ENCODE data around the gene BMPER. TPM values are rescaled to one million over a fixed set of nuclear protein-coding genes. Genes with fewer than 3 reads are reported as not detected.

BMPER gene
- polyA plus RNA-seq, 1 of the 3 experiments (the other 2 are of a cell fraction) = 20.0 TPM

- ChIA-PET POLR2A (no interaction called here), CTCF (interaction anchor here (1.2 to 4.7 kb wide), 2 partner anchors 9 to 27 kb away, joined by 3 to 57 read pairs; no protein-coding TSS in a partner anchor)
These were observed 17.5 kb downstream of the BMPER start for GRCh38 chr7:33922820-33923219.

DNA sequence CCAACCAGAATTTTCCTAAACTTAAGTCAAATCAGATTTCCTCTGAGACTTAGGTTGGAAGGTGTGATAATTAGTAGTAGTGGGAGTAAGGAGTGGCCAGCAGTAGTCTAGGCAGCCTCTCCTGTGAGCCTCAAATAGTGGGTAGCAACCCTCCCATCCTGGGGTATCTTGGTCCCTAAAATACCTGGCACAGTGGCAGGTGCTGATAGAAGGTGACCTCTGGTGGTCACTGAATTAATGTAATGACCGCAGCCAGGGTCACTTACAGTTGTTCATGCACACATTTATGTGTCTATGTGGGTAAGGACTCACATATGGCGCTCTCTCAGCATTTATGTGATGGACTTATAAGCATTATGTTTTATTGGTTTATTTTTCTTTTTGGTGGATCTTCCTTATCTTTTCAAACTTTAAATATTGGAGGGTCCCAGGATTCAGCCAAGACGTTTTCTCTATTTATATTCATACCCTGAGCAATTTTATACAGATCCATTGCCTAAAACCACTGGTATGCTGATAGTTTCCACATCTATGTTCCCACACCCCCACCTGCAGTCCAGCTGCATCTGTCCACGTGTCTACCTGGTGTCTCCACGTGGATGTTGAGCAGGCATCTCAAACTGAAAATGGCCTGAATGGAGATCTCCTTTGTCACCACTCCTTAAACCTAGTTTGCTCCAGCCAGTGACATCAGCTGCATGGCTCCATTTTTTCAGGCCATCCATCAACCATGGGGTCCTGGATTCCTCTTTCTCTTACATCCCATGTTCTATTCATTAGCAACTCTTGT lies 18.3 kb downstream of the BMPER start:
- Histone ChIP-seq H3K27ac (ENCODE audit: low read depth in 2 of 2, low read length in 1 of 2) (no peak overlapping the region), H3K4me1 (ENCODE audit: control insufficient read depth in 1 of 2, insufficient read depth in 2 of 2, low read depth in 1 of 2, low read length in 1 of 2) (no peaks in the 10 kb centered on the region; a peak in 1 of 4 replicates), H3K4me3 (ENCODE audit: low read depth in 2 of 2, low read length in 1 of 2) (no peak overlapping the region), H3F3A (replicated peaks; ENCODE audit: insufficient read depth) (no peaks in the 10 kb centered on the region), H3K9me3 (no peaks in the 10 kb centered on the region), H3K9ac (no peak overlapping the region), H3K36me3 (replicated peaks in 1 of 2; ENCODE audit: control insufficient read depth in 1 of 2, insufficient read depth in 2 of 2, low read length in 1 of 2) (no peaks in the 10 kb centered on the region), H3K9me2 (no peaks in the 10 kb centered on the region), H2AFZ (ENCODE audit: low read depth) (no peak overlapping the region), H3K4me2 (no peak overlapping the region), H3K27me3 (ENCODE audit: insufficient read depth) (no peaks in the 10 kb centered on the region), H3K79me2 (ENCODE audit: insufficient read depth) (no peaks in the 10 kb centered on the region), H4K20me1 (ENCODE audit: insufficient read depth) (no peaks in the 10 kb centered on the region)
- POLR2A ChIA-PET = no interaction called here
- 0 out of 2 replicates have a peak, but pooled peaks have one; percentile 28 for TF ChIP-seq RAD21 (IDR thresholded peaks at IDR 0.05; ENCODE audit: low read length)
- no peak for TF ChIP-seq MXI1 (IDR thresholded peaks at IDR 0.05; ENCODE audit: low read depth, low read length)
- TF ChIP-seq FOXJ3 (CRISPR knock-in tag; IDR thresholded peaks at IDR 0.05) = no peak
- 79% methylated on average over 5 of the region's 5 CpGs for WGBS (ENCODE audit: low lambda C conversion rate)
- CTCF ChIA-PET = interaction anchor here (0.7 to 4.7 kb wide), 6 partner anchors 8 to 682 kb away, joined by 3 to 57 read pairs (median 4); no protein-coding TSS in a partner anchor
- DNase-seq = no peak

More at GRCh38 chr7:33922820-33923219, 17.5 kb downstream of the BMPER start:
- H3K4me2 ChIP-seq = no peak overlapping the region
- 90% methylated on average over 2 of the region's 2 CpGs for WGBS (ENCODE audit: low lambda C conversion rate)
- no peak overlapping the region for H3K27ac ChIP-seq (ENCODE audit: low read depth in 2 of 2, low read length in 1 of 2)
- H3K9me3 ChIP-seq = no peaks in the 10 kb centered on the region
- H3K36me3 ChIP-seq (replicated peaks in 1 of 2; ENCODE audit: control insufficient read depth in 1 of 2, insufficient read depth in 2 of 2, low read length in 1 of 2) = no peaks in the 10 kb centered on the region
- no peaks in the 10 kb centered on the region for H3K27me3 ChIP-seq (ENCODE audit: insufficient read depth)
- H4K20me1 ChIP-seq (ENCODE audit: insufficient read depth) = no peaks in the 10 kb centered on the region
- no peaks in the 10 kb centered on the region for H3K9me2 ChIP-seq
- TF ChIP-seq TCF12 (IDR thresholded peaks at IDR 0.05) (no peak), RAD21 (IDR thresholded peaks at IDR 0.05; ENCODE audit: low read length) (no peak)
- TF ChIP-seq, protein P1, sequence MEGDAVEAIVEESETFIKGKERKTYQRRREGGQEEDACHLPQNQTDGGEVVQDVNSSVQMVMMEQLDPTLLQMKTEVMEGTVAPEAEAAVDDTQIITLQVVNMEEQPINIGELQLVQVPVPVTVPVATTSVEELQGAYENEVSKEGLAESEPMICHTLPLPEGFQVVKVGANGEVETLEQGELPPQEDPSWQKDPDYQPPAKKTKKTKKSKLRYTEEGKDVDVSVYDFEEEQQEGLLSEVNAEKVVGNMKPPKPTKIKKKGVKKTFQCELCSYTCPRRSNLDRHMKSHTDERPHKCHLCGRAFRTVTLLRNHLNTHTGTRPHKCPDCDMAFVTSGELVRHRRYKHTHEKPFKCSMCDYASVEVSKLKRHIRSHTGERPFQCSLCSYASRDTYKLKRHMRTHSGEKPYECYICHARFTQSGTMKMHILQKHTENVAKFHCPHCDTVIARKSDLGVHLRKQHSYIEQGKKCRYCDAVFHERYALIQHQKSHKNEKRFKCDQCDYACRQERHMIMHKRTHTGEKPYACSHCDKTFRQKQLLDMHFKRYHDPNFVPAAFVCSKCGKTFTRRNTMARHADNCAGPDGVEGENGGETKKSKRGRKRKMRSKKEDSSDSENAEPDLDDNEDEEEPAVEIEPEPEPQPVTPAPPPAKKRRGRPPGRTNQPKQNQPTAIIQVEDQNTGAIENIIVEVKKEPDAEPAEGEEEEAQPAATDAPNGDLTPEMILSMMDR (IDR thresholded peaks at IDR 0.05) = no peak
- TF ChIP-seq, protein P2, sequence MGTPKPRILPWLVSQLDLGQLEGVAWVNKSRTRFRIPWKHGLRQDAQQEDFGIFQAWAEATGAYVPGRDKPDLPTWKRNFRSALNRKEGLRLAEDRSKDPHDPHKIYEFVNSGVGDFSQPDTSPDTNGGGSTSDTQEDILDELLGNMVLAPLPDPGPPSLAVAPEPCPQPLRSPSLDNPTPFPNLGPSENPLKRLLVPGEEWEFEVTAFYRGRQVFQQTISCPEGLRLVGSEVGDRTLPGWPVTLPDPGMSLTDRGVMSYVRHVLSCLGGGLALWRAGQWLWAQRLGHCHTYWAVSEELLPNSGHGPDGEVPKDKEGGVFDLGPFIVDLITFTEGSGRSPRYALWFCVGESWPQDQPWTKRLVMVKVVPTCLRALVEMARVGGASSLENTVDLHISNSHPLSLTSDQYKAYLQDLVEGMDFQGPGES (IDR thresholded peaks at IDR 0.05; ENCODE audit: low read depth, low read length) = no peak
- H3K79me2 ChIP-seq (ENCODE audit: insufficient read depth) = no peaks in the 10 kb centered on the region
- no peak overlapping the region for H3K9ac ChIP-seq
- no peak overlapping the region for H3K4me3 ChIP-seq (ENCODE audit: low read depth in 2 of 2, low read length in 1 of 2)
- no peak overlapping the region for H2AFZ ChIP-seq (ENCODE audit: low read depth)
- no peaks in the 10 kb centered on the region; a peak in 1 of 4 replicates for H3K4me1 ChIP-seq (ENCODE audit: control insufficient read depth in 1 of 2, insufficient read depth in 2 of 2, low read depth in 1 of 2, low read length in 1 of 2)
- no peak for DNase-seq
- no peaks in the 10 kb centered on the region for H3F3A ChIP-seq (replicated peaks; ENCODE audit: insufficient read depth)

GRCh38 chr7:33926535-33926934 lies 21.2 kb downstream of the BMPER start:
- no peaks in the 10 kb centered on the region for H3K4me1 ChIP-seq (ENCODE audit: control insufficient read depth in 1 of 2, insufficient read depth in 2 of 2, low read depth in 1 of 2, low read length in 1 of 2)
- H3K4me2 ChIP-seq = no peak overlapping the region
- no peaks in the 10 kb centered on the region for H4K20me1 ChIP-seq (ENCODE audit: insufficient read depth)
- no peaks in the 10 kb centered on the region for H3K27me3 ChIP-seq (ENCODE audit: insufficient read depth)
- no peak overlapping the region for H2AFZ ChIP-seq (ENCODE audit: low read depth)
- WGBS (ENCODE audit: low lambda C conversion rate) = 44% methylated on average over 3 of the region's 3 CpGs
- H3F3A ChIP-seq (replicated peaks; ENCODE audit: insufficient read depth) = no peaks in the 10 kb centered on the region
- no peaks in the 10 kb centered on the region for H3K36me3 ChIP-seq (replicated peaks in 1 of 2; ENCODE audit: control insufficient read depth in 1 of 2, insufficient read depth in 2 of 2, low read length in 1 of 2)
- no peak overlapping the region for H3K4me3 ChIP-seq (ENCODE audit: low read depth in 2 of 2, low read length in 1 of 2)
- no peak overlapping the region for H3K27ac ChIP-seq (ENCODE audit: low read depth in 2 of 2, low read length in 1 of 2)
- ChIA-PET CTCF (interaction anchor here (0.8 to 2.5 kb wide), 5 partner anchors 18 to 683 kb away, joined by 3 to 8 read pairs (median 5); no protein-coding TSS in a partner anchor), POLR2A (no interaction called here)
- no peak for DNase-seq
- no peaks in the 10 kb centered on the region for H3K9me3 ChIP-seq
- no peaks in the 10 kb centered on the region for H3K79me2 ChIP-seq (ENCODE audit: insufficient read depth)
- no peaks in the 10 kb centered on the region for H3K9me2 ChIP-seq
- no peak overlapping the region for H3K9ac ChIP-seq
- TF ChIP-seq, protein P1 (IDR thresholded peaks at IDR 0.05) = no peak
- TF ChIP-seq, protein P3, sequence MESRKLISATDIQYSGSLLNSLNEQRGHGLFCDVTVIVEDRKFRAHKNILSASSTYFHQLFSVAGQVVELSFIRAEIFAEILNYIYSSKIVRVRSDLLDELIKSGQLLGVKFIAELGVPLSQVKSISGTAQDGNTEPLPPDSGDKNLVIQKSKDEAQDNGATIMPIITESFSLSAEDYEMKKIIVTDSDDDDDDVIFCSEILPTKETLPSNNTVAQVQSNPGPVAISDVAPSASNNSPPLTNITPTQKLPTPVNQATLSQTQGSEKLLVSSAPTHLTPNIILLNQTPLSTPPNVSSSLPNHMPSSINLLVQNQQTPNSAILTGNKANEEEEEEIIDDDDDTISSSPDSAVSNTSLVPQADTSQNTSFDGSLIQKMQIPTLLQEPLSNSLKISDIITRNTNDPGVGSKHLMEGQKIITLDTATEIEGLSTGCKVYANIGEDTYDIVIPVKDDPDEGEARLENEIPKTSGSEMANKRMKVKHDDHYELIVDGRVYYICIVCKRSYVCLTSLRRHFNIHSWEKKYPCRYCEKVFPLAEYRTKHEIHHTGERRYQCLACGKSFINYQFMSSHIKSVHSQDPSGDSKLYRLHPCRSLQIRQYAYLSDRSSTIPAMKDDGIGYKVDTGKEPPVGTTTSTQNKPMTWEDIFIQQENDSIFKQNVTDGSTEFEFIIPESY (IDR thresholded peaks at IDR 0.05; ENCODE audit: borderline replicate concordance, low read depth) = no peak
- TF ChIP-seq PBX3 (IDR thresholded peaks at IDR 0.05) (0 out of 2 replicates have a peak, but pooled peaks have one; percentile 19), EZH2phosphoT487 (IDR thresholded peaks at IDR 0.05; ENCODE audit: borderline replicate concordance, low read depth) (no peak), FOXJ3 (CRISPR knock-in tag; IDR thresholded peaks at IDR 0.05) (no peak), RFX5 (IDR thresholded peaks at IDR 0.05; ENCODE audit: low read length) (no peak)
